ENCODE measurements around the gene GEMIN5. TPM values are rescaled to one million over a fixed set of nuclear protein-coding genes. Genes with fewer than 3 reads are reported as not detected.
"Not testable (repeated sequence)": the region's sequence is repeated elsewhere in the genome, so short reads cannot be mapped to it uniquely, and the experiment has no call there.

Gene GEMIN5, protein sequence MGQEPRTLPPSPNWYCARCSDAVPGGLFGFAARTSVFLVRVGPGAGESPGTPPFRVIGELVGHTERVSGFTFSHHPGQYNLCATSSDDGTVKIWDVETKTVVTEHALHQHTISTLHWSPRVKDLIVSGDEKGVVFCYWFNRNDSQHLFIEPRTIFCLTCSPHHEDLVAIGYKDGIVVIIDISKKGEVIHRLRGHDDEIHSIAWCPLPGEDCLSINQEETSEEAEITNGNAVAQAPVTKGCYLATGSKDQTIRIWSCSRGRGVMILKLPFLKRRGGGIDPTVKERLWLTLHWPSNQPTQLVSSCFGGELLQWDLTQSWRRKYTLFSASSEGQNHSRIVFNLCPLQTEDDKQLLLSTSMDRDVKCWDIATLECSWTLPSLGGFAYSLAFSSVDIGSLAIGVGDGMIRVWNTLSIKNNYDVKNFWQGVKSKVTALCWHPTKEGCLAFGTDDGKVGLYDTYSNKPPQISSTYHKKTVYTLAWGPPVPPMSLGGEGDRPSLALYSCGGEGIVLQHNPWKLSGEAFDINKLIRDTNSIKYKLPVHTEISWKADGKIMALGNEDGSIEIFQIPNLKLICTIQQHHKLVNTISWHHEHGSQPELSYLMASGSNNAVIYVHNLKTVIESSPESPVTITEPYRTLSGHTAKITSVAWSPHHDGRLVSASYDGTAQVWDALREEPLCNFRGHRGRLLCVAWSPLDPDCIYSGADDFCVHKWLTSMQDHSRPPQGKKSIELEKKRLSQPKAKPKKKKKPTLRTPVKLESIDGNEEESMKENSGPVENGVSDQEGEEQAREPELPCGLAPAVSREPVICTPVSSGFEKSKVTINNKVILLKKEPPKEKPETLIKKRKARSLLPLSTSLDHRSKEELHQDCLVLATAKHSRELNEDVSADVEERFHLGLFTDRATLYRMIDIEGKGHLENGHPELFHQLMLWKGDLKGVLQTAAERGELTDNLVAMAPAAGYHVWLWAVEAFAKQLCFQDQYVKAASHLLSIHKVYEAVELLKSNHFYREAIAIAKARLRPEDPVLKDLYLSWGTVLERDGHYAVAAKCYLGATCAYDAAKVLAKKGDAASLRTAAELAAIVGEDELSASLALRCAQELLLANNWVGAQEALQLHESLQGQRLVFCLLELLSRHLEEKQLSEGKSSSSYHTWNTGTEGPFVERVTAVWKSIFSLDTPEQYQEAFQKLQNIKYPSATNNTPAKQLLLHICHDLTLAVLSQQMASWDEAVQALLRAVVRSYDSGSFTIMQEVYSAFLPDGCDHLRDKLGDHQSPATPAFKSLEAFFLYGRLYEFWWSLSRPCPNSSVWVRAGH (N-terminal part only)
- 10 to 100 TPM in 1 of 6 experiments, 1 to 10 TPM in 5; 5.7 to 11.3 (median 7.5) TPM for total RNA-seq
- long read RNA-seq, partial matches to known transcripts, result 1 of 1 reads
- long read RNA-seq, other reads (novel, unspliced or antisense), result 0 of 1 reads

DNA sequence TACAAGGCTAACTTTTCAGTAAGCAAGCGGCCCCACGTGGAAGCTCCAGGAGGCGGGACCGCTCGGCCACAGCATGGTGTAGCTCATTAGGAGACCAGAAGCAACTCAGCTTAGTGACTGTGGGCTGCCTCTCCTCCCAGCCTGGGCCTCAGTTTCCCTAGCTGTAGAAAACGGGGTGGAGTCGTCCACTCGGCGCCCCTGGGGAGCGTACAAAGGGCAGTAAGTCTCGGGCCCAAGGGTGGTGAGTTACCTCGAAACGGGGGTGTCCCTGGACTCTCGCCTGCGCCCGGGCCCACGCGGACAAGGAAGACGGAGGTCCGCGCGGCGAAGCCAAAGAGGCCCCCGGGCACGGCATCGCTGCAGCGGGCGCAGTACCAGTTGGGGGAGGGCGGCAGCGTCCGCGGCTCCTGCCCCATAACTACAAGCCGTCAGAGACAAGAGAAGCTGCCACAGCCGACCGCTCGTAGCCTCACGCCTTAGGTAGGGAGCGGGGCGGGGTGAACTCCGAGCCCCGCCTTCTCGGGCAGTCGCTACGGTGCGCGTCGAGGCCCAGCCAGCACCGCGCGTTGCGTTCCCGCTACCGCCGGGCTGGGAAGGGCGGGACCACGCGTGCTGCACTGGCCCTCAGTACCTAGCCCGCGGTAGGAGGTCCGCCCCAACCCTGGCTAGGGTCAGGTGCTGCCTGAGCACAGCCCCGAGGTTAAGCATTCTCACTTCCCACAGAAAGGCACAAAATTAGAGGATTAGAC is at the start of gene GEMIN5:
Gene GEMIN5, minus strand, starts transcription at position 494 of the 749 bp plus-strand sequence. Its CDS starts 78 bp downstream, at position 416.
- 4% methylated on average over 5 of the region's 61 CpGs for WGBS (ENCODE audit: insufficient coverage, low coverage, low lambda C conversion rate, missing lambda C conversion rate)
- ATAC-seq (peak; percentile 93 to 97 (median 95)), DNase-seq (peak; percentile 91 to 93 (median 92))
- no peaks in the 10 kb centered on the region for H3K9me3 ChIP-seq
- no peaks in the 10 kb centered on the region for H3K36me3 ChIP-seq
- TF ChIP-seq POLR2A (IDR thresholded peaks at IDR 0.05), result peak; percentile 36
- TF ChIP-seq, protein P1, sequence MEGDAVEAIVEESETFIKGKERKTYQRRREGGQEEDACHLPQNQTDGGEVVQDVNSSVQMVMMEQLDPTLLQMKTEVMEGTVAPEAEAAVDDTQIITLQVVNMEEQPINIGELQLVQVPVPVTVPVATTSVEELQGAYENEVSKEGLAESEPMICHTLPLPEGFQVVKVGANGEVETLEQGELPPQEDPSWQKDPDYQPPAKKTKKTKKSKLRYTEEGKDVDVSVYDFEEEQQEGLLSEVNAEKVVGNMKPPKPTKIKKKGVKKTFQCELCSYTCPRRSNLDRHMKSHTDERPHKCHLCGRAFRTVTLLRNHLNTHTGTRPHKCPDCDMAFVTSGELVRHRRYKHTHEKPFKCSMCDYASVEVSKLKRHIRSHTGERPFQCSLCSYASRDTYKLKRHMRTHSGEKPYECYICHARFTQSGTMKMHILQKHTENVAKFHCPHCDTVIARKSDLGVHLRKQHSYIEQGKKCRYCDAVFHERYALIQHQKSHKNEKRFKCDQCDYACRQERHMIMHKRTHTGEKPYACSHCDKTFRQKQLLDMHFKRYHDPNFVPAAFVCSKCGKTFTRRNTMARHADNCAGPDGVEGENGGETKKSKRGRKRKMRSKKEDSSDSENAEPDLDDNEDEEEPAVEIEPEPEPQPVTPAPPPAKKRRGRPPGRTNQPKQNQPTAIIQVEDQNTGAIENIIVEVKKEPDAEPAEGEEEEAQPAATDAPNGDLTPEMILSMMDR (IDR thresholded peaks at IDR 0.05), result no peak
- H3K4me1 ChIP-seq, result peaks cover 0 to 40% (median 8%) of the 10 kb centered on the region in 4 donors
- H3K4me3 ChIP-seq, result peak within 1 kb of the TSS; percentile 88 to 97 (median 96)
- H3K27ac ChIP-seq, result peak within 1 kb of the TSS; percentile 35 to 72 (median 59)
- no peaks in the 10 kb centered on the region for H3K27me3 ChIP-seq
- intact Hi-C loops (cut with DNase I), result loop anchor here in 1 of 2 donors (5.0 to 10.0 kb wide), 2 partner anchors 83 to 286 kb away; partner anchors contain the start of genes CNOT8 and FAXDC2

DNA sequence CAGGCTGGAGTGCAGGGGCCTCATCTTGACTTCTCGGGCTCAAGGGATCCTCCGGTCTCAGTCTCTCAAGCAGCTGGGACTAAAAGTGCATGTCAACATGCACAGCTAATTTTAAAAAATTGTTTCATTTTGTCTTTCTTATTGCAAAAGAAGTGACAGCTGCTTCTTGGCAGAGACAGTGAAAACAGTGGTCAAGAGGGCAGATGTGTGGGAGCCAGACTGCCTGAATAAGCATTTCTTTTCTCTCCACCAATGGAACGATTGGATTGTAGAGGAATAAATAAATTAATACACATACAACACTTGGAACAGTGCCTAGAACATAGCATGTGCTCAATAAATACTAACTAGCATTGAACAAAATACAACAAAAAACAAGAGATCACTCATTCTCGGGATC is 48.1 kb upstream of the GEMIN5 start:
- DNase-seq, result no peak
- no peak for TF ChIP-seq POLR2A (IDR thresholded peaks at IDR 0.05)
- TF ChIP-seq, protein P1 (IDR thresholded peaks at IDR 0.05), result no peak
- H3K4me3 ChIP-seq, result no peak overlapping the region
- ATAC-seq, result no peak
- no peak overlapping the region for H3K27ac ChIP-seq
- H3K4me1 ChIP-seq, result no peaks in the 10 kb centered on the region
- H3K27me3 ChIP-seq, result no peaks in the 10 kb centered on the region
- 50% methylated on average over 4 of the region's 4 CpGs for WGBS (ENCODE audit: insufficient coverage, low coverage, low lambda C conversion rate, missing lambda C conversion rate)
- no peaks in the 10 kb centered on the region for H3K36me3 ChIP-seq
- H3K9me3 ChIP-seq, result no peaks in the 10 kb centered on the region
- intact Hi-C loops (cut with DNase I), result no loop called here

DNA sequence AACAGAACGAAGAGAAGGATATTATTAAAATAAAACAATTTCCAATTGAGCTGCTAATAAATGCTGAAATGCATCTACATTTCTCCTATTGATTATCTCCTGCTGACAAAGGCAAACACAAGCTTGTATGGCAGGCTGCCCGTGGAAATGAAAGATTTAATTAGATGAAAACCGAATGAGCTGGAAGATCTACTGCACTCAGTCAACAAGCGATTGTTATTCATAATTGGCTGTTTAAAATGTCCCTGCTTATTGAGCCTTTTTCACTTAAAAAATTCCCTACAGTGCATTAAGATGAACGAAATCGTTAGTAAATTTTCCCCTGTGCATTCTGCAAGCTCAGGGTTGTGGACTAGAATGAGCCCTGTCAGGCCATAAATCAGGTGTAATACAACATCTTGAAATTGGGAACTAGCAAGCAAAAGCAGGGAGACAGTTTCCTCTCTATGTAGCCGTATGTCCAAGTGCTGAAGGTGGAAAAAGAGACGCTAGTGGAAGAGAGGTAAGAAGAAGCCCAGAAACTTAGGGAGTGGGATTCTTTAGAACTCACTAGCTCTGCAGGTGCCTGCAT is 47.0 kb upstream of the GEMIN5 start:
- WGBS (ENCODE audit: insufficient coverage, low coverage, low lambda C conversion rate, missing lambda C conversion rate), result 52% methylated on average over 8 of the region's 8 CpGs
- no peak for TF ChIP-seq POLR2A (IDR thresholded peaks at IDR 0.05)
- TF ChIP-seq, protein P1 (IDR thresholded peaks at IDR 0.05), result no peak
- no peak for DNase-seq

DNA sequence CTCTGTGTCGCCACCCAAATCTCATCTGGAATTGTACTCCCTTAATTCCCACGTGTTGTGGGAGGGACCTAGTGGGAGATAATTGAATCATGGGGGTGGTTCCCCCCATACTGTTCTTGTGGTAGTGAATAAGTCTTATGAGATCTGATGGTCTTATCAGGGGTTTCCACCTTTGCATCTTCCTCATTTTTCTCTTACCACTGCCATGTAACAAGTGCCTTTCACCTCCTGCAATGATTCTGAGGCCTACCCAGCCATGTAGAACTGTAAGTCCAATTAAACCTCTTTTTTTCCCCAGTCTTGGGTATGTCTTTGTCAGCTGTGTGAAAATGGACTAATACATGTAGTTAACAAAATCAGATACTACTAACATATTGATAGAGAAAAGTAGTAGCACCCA is 40.3 kb upstream of the GEMIN5 start:
- H3K27me3 ChIP-seq; intact Hi-C loops (cut with DNase I); ATAC-seq; H3K9me3 ChIP-seq; H3K4me1 ChIP-seq; DNase-seq; H3K27ac ChIP-seq; H3K36me3 ChIP-seq; H3K4me3 ChIP-seq: not testable (repeated sequence)
- 88% methylated on average over 2 of the region's 2 CpGs for WGBS (ENCODE audit: insufficient coverage, low coverage, low lambda C conversion rate, missing lambda C conversion rate)

More for the DNA sequence above, 47.0 kb upstream of the GEMIN5 start:
- H3K4me1 ChIP-seq, result no peaks in the 10 kb centered on the region
- H3K27me3 ChIP-seq, result no peaks in the 10 kb centered on the region
- H3K4me3 ChIP-seq, result no peak overlapping the region
- intact Hi-C loops (cut with DNase I), result no loop called here
- no peak for ATAC-seq
- no peaks in the 10 kb centered on the region for H3K9me3 ChIP-seq
- no peaks in the 10 kb centered on the region for H3K36me3 ChIP-seq
- no peak overlapping the region for H3K27ac ChIP-seq

Measured in right lobe of liver (tissue), 6 donors.